Measurements from ENCODE around the gene RPL4. TPM values are rescaled to one million over a fixed set of nuclear protein-coding genes. Genes with fewer than 3 reads are reported as not detected.

RPL4 gene
- total RNA-seq, 1 experiment from 2014 or later = 3,988 TPM

- no peak overlapping the region for H2BK120ac ChIP-seq (ENCODE audit: low read depth, low read length, poor library complexity, severe bottlenecking)
- no peak overlapping the region for H2AK5ac ChIP-seq (ENCODE audit: insufficient read length, low read length)
- H2BK5ac ChIP-seq (ENCODE audit: insufficient read length, low read length) = no peak overlapping the region
- H3T11ph ChIP-seq (ENCODE audit: low read length) = no peak overlapping the region
- H2AFZ ChIP-seq (ENCODE audit: low read length) = no peak overlapping the region
- no peaks in the 10 kb centered on the region for H3K79me2 ChIP-seq (ENCODE audit: insufficient read depth, low read length)
- no peak overlapping the region for H3K9ac ChIP-seq (ENCODE audit: extremely low read depth, insufficient read length, low read length)
- H4K8ac ChIP-seq (replicated peaks; ENCODE audit: insufficient read length, low read depth, low read length) = no peak overlapping the region
- no CpG with 5 or more reads among the region's 1 CpG for WGBS (ENCODE audit: extremely low coverage, insufficient read length, low lambda C conversion rate)
- no peak overlapping the region for H4K91ac ChIP-seq (ENCODE audit: insufficient read length, low read depth, low read length)
- no peaks in the 10 kb centered on the region for H3K23me2 ChIP-seq (ENCODE audit: insufficient read length, low read depth, low read length, poor library complexity, severe bottlenecking)
- Mint-ChIP-seq H3K27ac (no peak overlapping the region), H3K4me3 (no peak overlapping the region), H3K36me3 (ENCODE audit: insufficient read depth in 1 of 3, low read depth in 3 of 3) (peaks cover 11 to 19% (median 11%) of the 10 kb centered on the region in 3 experiments), H3K27me3 (ENCODE audit: low read depth) (no peaks in the 10 kb centered on the region), H3K9me3 (no peaks in the 10 kb centered on the region; a peak in 1 of 5 replicates), H3K4me1 (peaks cover 3 to 11% of the 10 kb centered on the region in 2 experiments; a peak in 3 of 4 replicates)
- H3K4me2 ChIP-seq (ENCODE audit: insufficient read depth, insufficient read length, low read length) = no peak overlapping the region
- no peak overlapping the region for H3K18ac ChIP-seq (ENCODE audit: insufficient read length, low read depth, low read length)
- H3K4me1 ChIP-seq (ENCODE audit: insufficient read depth, low read length) = no peaks in the 10 kb centered on the region
- no peak overlapping the region for H3K14ac ChIP-seq (ENCODE audit: insufficient read depth, low read length)
- no peaks in the 10 kb centered on the region for H4K20me1 ChIP-seq (ENCODE audit: control insufficient read depth, insufficient read depth, insufficient read length)
- no peak for TF ChIP-seq CTCF (conservative IDR thresholded peaks at IDR 0.05)
- H2BK15ac ChIP-seq (ENCODE audit: low read depth, low read length) = no peak overlapping the region
- no peak overlapping the region for H3K27ac ChIP-seq (ENCODE audit: insufficient read length, low read depth, low read length)
- no peaks in the 10 kb centered on the region for H3K9me3 ChIP-seq (ENCODE audit: control insufficient read depth, low read depth, low read length)
- H3K23ac ChIP-seq (ENCODE audit: insufficient read length, low read depth, low read length) = no peak overlapping the region
- no peaks in the 10 kb centered on the region for H3K27me3 ChIP-seq (ENCODE audit: insufficient read depth, low read length)
- no peak overlapping the region for H4K5ac ChIP-seq (ENCODE audit: insufficient read length, low read depth, low read length)
- H3K4ac ChIP-seq (ENCODE audit: low read depth, low read length) = no peak overlapping the region
- no peak for DNase-seq
- no peak overlapping the region for H2BK20ac ChIP-seq (ENCODE audit: low read depth, low read length, poor library complexity, severe bottlenecking)
- H3K56ac ChIP-seq (ENCODE audit: insufficient read length, low read depth, low read length) = no peak overlapping the region
- no peaks in the 10 kb centered on the region for H3K79me1 ChIP-seq (ENCODE audit: insufficient read depth, low read depth, low read length, poor library complexity, severe bottlenecking)
- H2BK12ac ChIP-seq (ENCODE audit: insufficient read length, low read depth, low read length) = no peak overlapping the region
Observed at GRCh38 chr15:66452971-66453580, 51.6 kb downstream of the RPL4 start.

All from H9 (cell line).